Panc1 (cell line): ENCODE measurements around the gene SLC35A2. TPM values are rescaled to one million over a fixed set of nuclear protein-coding genes. Genes with fewer than 3 reads are reported as not detected.

Experiments used
- ATAC-seq: fragments of 200-7000 bp; cut with Tn5 transposase; 2 replicates; pipeline ENCODE4 v1.9.1; 2020; ENCODE audit warnings: mild to moderate bottlenecking, moderate library complexity
- BruUV-seq: library from RNA; stranded (reverse); fragments of 400-500 nt; replicated peaks from 2 replicates; lab custom pipeline; 2021; lab: Mats Ljungman, UMichigan
- CTCF ChIA-PET: fragments of 300-600 bp; sonication (Branson Sonifier 250); formaldehyde crosslinking; loops from one replicate; lab custom pipeline; 2022; ENCODE audit warnings: antibody characterized with exemption; lab: Charles Lee
- POLR2A ChIA-PET: fragments of 300-600 bp; sonication (Branson Sonifier 250); formaldehyde crosslinking; loops from one replicate; lab custom pipeline; 2022; ENCODE audit warnings: antibody characterized with exemption; lab: Charles Lee
- DNase-seq: peaks from one replicate; pipeline ENCODE4 v3.0.0-alpha.2; 2010; ENCODE audit warnings: low read depth, low spot score
- H3K27ac ChIP-seq: 2 replicates; pipeline ENCODE4 v1.5.1; 2011; ENCODE audit warnings: mild to moderate bottlenecking, low read length, inconsistent platforms
- H3K27me3 ChIP-seq: fragments of 200-500 bp; sonication (Bioruptor generic); 2 replicates; pipeline ENCODE4 v1.6.0; 2014; ENCODE audit warnings: low read length, inconsistent platforms; ENCODE audit not compliant: control insufficient read depth, insufficient read depth
- H3K36me3 ChIP-seq: fragments of 200-500 bp; sonication (Bioruptor generic); 2 replicates; pipeline ENCODE4 v1.5.1; 2014; ENCODE audit warnings: inconsistent platforms, mild to moderate bottlenecking, low read length, moderate library complexity; ENCODE audit not compliant: control insufficient read depth, insufficient read depth
- H3K4me1 ChIP-seq: 2 replicates; pipeline ENCODE4 v1.5.1; 2011; ENCODE audit warnings: inconsistent platforms, mild to moderate bottlenecking, low read length, moderate library complexity; ENCODE audit not compliant: control insufficient read depth, insufficient read depth
- H3K4me3 ChIP-seq, 2 experiments: 2 replicates each; pipeline ENCODE4 v1.5.1; 2011 to 2012; ENCODE audit warnings: low read depth in 2 of 2, low read length in 2 of 2, mild to moderate bottlenecking in 2 of 2, inconsistent platforms in 1 of 2, moderate library complexity in 1 of 2
- H3K9me3 ChIP-seq: fragments of 200-500 bp; sonication (Bioruptor generic); 2 replicates; pipeline ENCODE4 v1.5.1; 2014; ENCODE audit warnings: low read depth, mild to moderate bottlenecking, inconsistent platforms, low read length, moderate library complexity; ENCODE audit not compliant: control insufficient read depth, insufficient read depth
- CTCF ChIP-seq: fragments of 450-650 bp; IDR thresholded peaks from 2 replicates; pipeline ENCODE4 v1.5.1; 2017; ENCODE audit warnings: mild to moderate bottlenecking
- POLR2AphosphoS5 ChIP-seq: IDR thresholded peaks from 2 replicates; pipeline ENCODE4 v1.6.1; 2012; ENCODE audit warnings: mild to moderate bottlenecking, low read depth, low read length, moderate library complexity
- REST ChIP-seq, 2 experiments: IDR thresholded peaks; 2 replicates each; pipeline ENCODE4 v1.6.1; 2011 to 2012; ENCODE audit warnings: low read depth in 2 of 2, control low read depth in 1 of 2, low read length in 1 of 2, mild to moderate bottlenecking in 1 of 2, moderate library complexity in 1 of 2; ENCODE audit not compliant: insufficient read depth in 1 of 2
- SIN3A ChIP-seq: IDR thresholded peaks from 2 replicates; pipeline ENCODE4 v1.6.1; 2012; ENCODE audit warnings: low read depth, mild to moderate bottlenecking, low read length, moderate library complexity, borderline replicate concordance; ENCODE audit not compliant: insufficient read depth
- TCF7L2 ChIP-seq: IDR thresholded peaks from 2 replicates; pipeline ENCODE4 v1.6.1; 2011; ENCODE audit warnings: mild to moderate bottlenecking, low read depth, low read length, inconsistent platforms
- in situ Hi-C: cut with HindIII; loops from 2 replicates; pipeline ENCODE4 v1.10.0; 2016; ENCODE audit warnings: low sequenced_read_pairs, low pct_unique_long_range_greater_than_20kb
- intact Hi-C: fragments of 100-400 bp; cut with micrococcal nuclease; formaldehyde crosslinking; loops from one replicate; pipeline ENCODE4 v1.10.0; 2022; ENCODE audit not compliant: unreplicated experiment
- total RNA-seq: library from RNA; stranded (reverse); gene quantifications from one replicate; pipeline ENCODE4 v1.2.1, GENCODE V29; 2021; ENCODE audit not compliant: unreplicated experiment

Gene SLC35A2
- total RNA-seq, 1 experiment from 2014 or later = 72.4 TPM

GRCh38 chrX:48910926-48911411 is 477 bp downstream of the SLC35A2 start:
- TF ChIP-seq POLR2AphosphoS5 (no peak), CTCF (no peak), TCF7L2 (no peak), REST (IDR thresholded peaks at IDR 0.05; ENCODE audit: insufficient read depth in 1 of 2, low read depth in 2 of 2, low read length in 1 of 2) (no peak), SIN3A (no peak)
- DNase-seq (no peak), ATAC-seq (no peak)
- intact Hi-C loops (no loop called here), in situ Hi-C loops (no loop called here)
- Histone ChIP-seq H3K36me3 (peaks cover 11% of the 10 kb centered on the region), H3K4me3 (peak overlapping the region; percentile 71 to 99), H3K27ac (peak overlapping the region; percentile 92), H3K27me3 (no peaks in the 10 kb centered on the region), H3K4me1 (peaks cover 11% of the 10 kb centered on the region), H3K9me3 (no peaks in the 10 kb centered on the region)
- POLR2A ChIA-PET = interaction anchor here (0.5 to 1.4 kb wide), 4 partner anchors 13 to 122 kb away, joined by 3 to 6 read pairs (median 3); partner anchors contain the start of genes PQBP1 and TIMM17B
- BruUV-seq = no TSS peak
- CTCF ChIA-PET = no interaction called here

GRCh38 chrX:48909703-48910294 is 1.6 kb downstream of the SLC35A2 start:
- DNase-seq (no peak), ATAC-seq (no peak)
- no TSS peak for BruUV-seq
- H3K4me3 ChIP-seq = 0 out of 4 replicates have a peak overlapping the region, but pooled peaks of 1 of the 2 experiments have one; percentile 71
- ChIA-PET CTCF (no interaction called here), POLR2A (no interaction called here)
- H3K27ac ChIP-seq = no peak overlapping the region
- H3K36me3 ChIP-seq = peaks cover 3% of the 10 kb centered on the region
- no peaks in the 10 kb centered on the region for H3K27me3 ChIP-seq
- in situ Hi-C loops = no loop called here
- H3K4me1 ChIP-seq = peaks cover 11% of the 10 kb centered on the region
- intact Hi-C loops = no loop called here
- H3K9me3 ChIP-seq = no peaks in the 10 kb centered on the region
- no peak for TF ChIP-seq TCF7L2
- TF ChIP-seq CTCF = no peak
- no peak for TF ChIP-seq REST (IDR thresholded peaks at IDR 0.05; ENCODE audit: insufficient read depth in 1 of 2, low read depth in 2 of 2, low read length in 1 of 2)
- TF ChIP-seq SIN3A = no peak
- TF ChIP-seq POLR2AphosphoS5 = no peak
